Kidney (tissue), 14 donors: ENCODE measurements around the gene C1QTNF3. TPM values are rescaled to one million over a fixed set of nuclear protein-coding genes. Genes with fewer than 3 reads are reported as not detected.

Experiments used
- DNase-seq, 5 donors: peaks; one replicate each; pipeline ENCODE4 v3.0.0-alpha.2; 2013 to 2020
- FAIRE-seq: peaks from 2 replicates; lab custom pipeline; 2012; peaks lifted over from hg19 to GRCh38; lab: Jason Lieb, UNC
- H3K27ac ChIP-seq, 2 donors: one replicate each; pipeline ENCODE4 v1.7.0; 2013; ENCODE audit warnings: low read depth in 2 of 2, low read length in 2 of 2, inconsistent platforms in 1 of 2
- H3K27me3 ChIP-seq: one replicate; pipeline ENCODE4 v1.7.1; 2013; ENCODE audit warnings: low read length, inconsistent platforms; ENCODE audit not compliant: control insufficient read depth, insufficient read depth
- H3K36me3 ChIP-seq, 3 donors: one replicate each; pipeline versions ENCODE4 v1.7.0 to v1.7.1; 2013; ENCODE audit warnings: low read length in 3 of 3, control low read depth in 1 of 3, inconsistent platforms in 1 of 3; ENCODE audit not compliant: insufficient read depth in 3 of 3, control insufficient read depth in 2 of 3
- H3K4me1 ChIP-seq, 3 donors: one replicate each; pipeline versions ENCODE4 v1.7.0 to v1.7.1; 2013; ENCODE audit warnings: low read length in 3 of 3, inconsistent platforms in 1 of 3, low read depth in 1 of 3; ENCODE audit not compliant: control insufficient read depth in 2 of 3, insufficient read depth in 2 of 3
- H3K4me3 ChIP-seq, 3 donors: one replicate each; pipeline versions ENCODE4 v1.7.0 to v1.8.1; 2013; ENCODE audit warnings: low read length in 3 of 3, control low read depth in 1 of 3, inconsistent platforms in 1 of 3
- H3K9ac ChIP-seq, 3 donors: one replicate each; pipeline versions ENCODE4 v1.7.0 to v1.7.1; 2013; ENCODE audit warnings: low read length in 3 of 3, control low read depth in 1 of 3, inconsistent platforms in 1 of 3
- H3K9me3 ChIP-seq, 3 donors: one replicate each; pipeline versions ENCODE4 v1.7.0 to v1.7.1; 2013; ENCODE audit warnings: low read length in 3 of 3, control low read depth in 1 of 3, inconsistent platforms in 1 of 3; ENCODE audit not compliant: control insufficient read depth in 2 of 3, insufficient read depth in 1 of 3
- CTCF ChIP-seq: IDR thresholded peaks from 3 replicates; pipeline ENCODE4 v1.5.1; 2012; ENCODE audit warnings: mild to moderate bottlenecking, moderate library complexity, borderline replicate concordance; ENCODE audit not compliant: insufficient read depth; ENCODE audit errors: extremely low read depth
- intact Hi-C: fragments of 100-400 bp; cut with DNase I; formaldehyde crosslinking; loops from one replicate; pipeline ENCODE4 v1.11.1; 2022
- polyA plus RNA-seq: library from polyadenylated mRNA; stranded (reverse); fragments of 350-450 nt; fragmentation: Illumina TruSeq; extraction: RNeasy Lipid Tissue Mini Kit (QIAGEN cat#74804); gene quantifications from one replicate; pipeline ENCODE4 v1.2.3, GENCODE V29; 2014; ENCODE audit warnings: low read depth, low replicate concordance; ENCODE audit not compliant: insufficient read depth
- total RNA-seq: library from RNA; stranded (reverse); fragmentation: NEBNext Ultra II Directional; extraction: Animal tissue kit (Norgen Biotek cat#: 25700); gene quantifications from one replicate; pipeline ENCODE4 v1.2.1, GENCODE V29; 2021
- donor health status: control.
- donor health status: control.
- donor health status: control.
- donor health status: control.
- donor health status: control.
- donor health status: DM: yes; HTN: yes; CAD: no.
- donor health status: Normal renal cell carcinoma (clear cell type).

Gene C1QTNF3
- total and polyA plus RNA-seq, 2 donors from 2014 or later, result 6.3 to 38.4 TPM

- no peak for TF ChIP-seq CTCF
- no peak overlapping the region for H3K27ac ChIP-seq
- H3K4me3 ChIP-seq, result no peak overlapping the region
- no peak for FAIRE-seq
- no peaks in the 10 kb centered on the region for H3K4me1 ChIP-seq
- H3K36me3 ChIP-seq, result no peaks in the 10 kb centered on the region
- H3K27me3 ChIP-seq, result no peaks in the 10 kb centered on the region
- H3K9ac ChIP-seq, result no peak overlapping the region
- H3K9me3 ChIP-seq, result no peaks in the 10 kb centered on the region
- no peak for DNase-seq
- intact Hi-C loops, result no loop called here
Observed at GRCh38 chr5:34064656-34065055, 21.6 kb upstream of the C1QTNF3 start.

GRCh38 chr5:34062419-34062818 lies 19.4 kb upstream of the C1QTNF3 start:
- H3K4me1 ChIP-seq, result no peaks in the 10 kb centered on the region
- no peaks in the 10 kb centered on the region for H3K27me3 ChIP-seq
- H3K36me3 ChIP-seq, result no peaks in the 10 kb centered on the region
- FAIRE-seq, result no peak
- no peak for DNase-seq
- intact Hi-C loops, result no loop called here
- no peak overlapping the region for H3K4me3 ChIP-seq
- no peak overlapping the region for H3K27ac ChIP-seq
- no peak overlapping the region for H3K9ac ChIP-seq
- no peak for TF ChIP-seq CTCF
- no peaks in the 10 kb centered on the region for H3K9me3 ChIP-seq

GRCh38 chr5:34061993-34062392 lies 19.0 kb upstream of the C1QTNF3 start:
- Histone ChIP-seq H3K4me3 (no peak overlapping the region), H3K9ac (no peak overlapping the region), H3K9me3 (no peaks in the 10 kb centered on the region), H3K27me3 (no peaks in the 10 kb centered on the region), H3K4me1 (no peaks in the 10 kb centered on the region), H3K27ac (no peak overlapping the region), H3K36me3 (no peaks in the 10 kb centered on the region)
- no peak for TF ChIP-seq CTCF
- intact Hi-C loops, result no loop called here
- no peak for DNase-seq
- no peak for FAIRE-seq

GRCh38 chr5:34059977-34060376 lies 17.0 kb upstream of the C1QTNF3 start:
- Histone ChIP-seq H3K4me3 (no peak overlapping the region), H3K4me1 (no peaks in the 10 kb centered on the region), H3K27me3 (no peaks in the 10 kb centered on the region), H3K9me3 (no peaks in the 10 kb centered on the region), H3K9ac (no peak overlapping the region), H3K36me3 (no peaks in the 10 kb centered on the region), H3K27ac (no peak overlapping the region)
- no peak for TF ChIP-seq CTCF
- FAIRE-seq (no peak), DNase-seq (no peak)
- intact Hi-C loops, result no loop called here
